ENCODE measurements around the gene CDH23.

GRCh38 chr10:71848325-71849275 is 451.9 kb downstream of the CDH23 start:
- TF ChIP-seq YY1 (IDR thresholded peaks at IDR 0.05; ENCODE audit: insufficient read depth, insufficient read length) (no peak), ZNF274 (IDR thresholded peaks at IDR 0.05; ENCODE audit: low read depth, low read length) (no peak), SUZ12 (IDR thresholded peaks at IDR 0.05; ENCODE audit: extremely low read depth, insufficient read depth, insufficient read length) (no peak)

Measured in NT2/D1 (cell line).